H9 (cell line): ENCODE measurements around the gene MICAL2. TPM values are rescaled to one million over a fixed set of nuclear protein-coding genes. Genes with fewer than 3 reads are reported as not detected.

Experiments used
- DNase-seq: peaks from one replicate; pipeline ENCODE4 v3.0.0-alpha.2; 2017
- H2AFZ ChIP-seq: one replicate; pipeline ENCODE4 v1.6.1; 2013; ENCODE audit warnings: mild to moderate bottlenecking, low read length, control low read depth, moderate library complexity
- H2AK5ac ChIP-seq: 2 replicates; pipeline ENCODE4 v1.6.1; 2013; ENCODE audit warnings: low read length, control low read depth, mixed read lengths; ENCODE audit not compliant: insufficient read length
- H2BK120ac ChIP-seq: one replicate; pipeline ENCODE4 v1.6.1; 2013; ENCODE audit warnings: low read depth, mild to moderate bottlenecking, low read length, control low read depth, inconsistent platforms; ENCODE audit not compliant: poor library complexity, severe bottlenecking
- H2BK12ac ChIP-seq: 2 replicates; pipeline ENCODE4 v1.6.1; 2013; ENCODE audit warnings: low read length, control low read depth, mixed read lengths, low read depth; ENCODE audit not compliant: insufficient read length
- H2BK15ac ChIP-seq: 2 replicates; pipeline ENCODE4 v1.6.1; 2013; ENCODE audit warnings: low read depth, low read length, control low read depth
- H2BK20ac ChIP-seq: one replicate; pipeline ENCODE4 v1.6.1; 2013; ENCODE audit warnings: low read depth, mild to moderate bottlenecking, low read length, control low read depth, inconsistent platforms; ENCODE audit not compliant: poor library complexity, severe bottlenecking
- H2BK5ac ChIP-seq: 2 replicates; pipeline ENCODE4 v1.6.1; 2013; ENCODE audit warnings: low read length, control low read depth, mixed read lengths; ENCODE audit not compliant: insufficient read length
- H3K14ac ChIP-seq: 2 replicates; pipeline ENCODE4 v1.6.1; 2013; ENCODE audit warnings: low read length, control low read depth; ENCODE audit not compliant: insufficient read depth
- H3K18ac ChIP-seq: 2 replicates; pipeline ENCODE4 v1.6.1; 2013; ENCODE audit warnings: low read depth, mild to moderate bottlenecking, mixed read lengths, low read length, control low read depth; ENCODE audit not compliant: insufficient read length
- H3K23ac ChIP-seq: 2 replicates; pipeline ENCODE4 v1.6.1; 2013; ENCODE audit warnings: low read length, control low read depth, mixed read lengths, low read depth; ENCODE audit not compliant: insufficient read length
- H3K23me2 ChIP-seq: 2 replicates; pipeline ENCODE4 v1.6.1; 2013; ENCODE audit warnings: low read depth, mild to moderate bottlenecking, mixed read lengths, low read length, control low read depth; ENCODE audit not compliant: insufficient read length, poor library complexity, severe bottlenecking
- H3K27ac ChIP-seq: 2 replicates; pipeline ENCODE4 v1.5.1; 2013; ENCODE audit warnings: low read length, control low read depth, mixed read lengths, low read depth; ENCODE audit not compliant: insufficient read length
- H3K27me3 ChIP-seq: 2 replicates; pipeline ENCODE4 v1.6.1; 2013; ENCODE audit warnings: low read length, control low read depth, inconsistent platforms; ENCODE audit not compliant: insufficient read depth
- H3K4ac ChIP-seq: 2 replicates; pipeline ENCODE4 v1.6.1; 2013; ENCODE audit warnings: low read depth, mild to moderate bottlenecking, control low read depth, inconsistent platforms, low read length, moderate library complexity
- H3K4me1 ChIP-seq: 2 replicates; pipeline ENCODE4 v1.6.1; 2013; ENCODE audit warnings: low read length, control low read depth, inconsistent platforms; ENCODE audit not compliant: insufficient read depth
- H3K4me2 ChIP-seq: 2 replicates; pipeline ENCODE4 v1.6.1; 2013; ENCODE audit warnings: low read length, control low read depth, mixed read lengths; ENCODE audit not compliant: insufficient read length, insufficient read depth
- H3K56ac ChIP-seq: 2 replicates; pipeline ENCODE4 v1.6.1; 2013; ENCODE audit warnings: low read depth, mild to moderate bottlenecking, mixed read lengths, low read length, control low read depth; ENCODE audit not compliant: insufficient read length
- H3K79me1 ChIP-seq: 2 replicates; pipeline ENCODE4 v1.6.1; 2013; ENCODE audit warnings: low read depth, mild to moderate bottlenecking, moderate library complexity, low read length, control low read depth, inconsistent platforms; ENCODE audit not compliant: insufficient read depth, poor library complexity, severe bottlenecking
- H3K79me2 ChIP-seq: 2 replicates; pipeline ENCODE4 v1.6.1; 2013; ENCODE audit warnings: low read length, control low read depth, inconsistent platforms; ENCODE audit not compliant: insufficient read depth
- H3K9ac ChIP-seq: 2 replicates; pipeline ENCODE4 v1.6.1; 2013; ENCODE audit warnings: low read length, control low read depth, mixed read lengths; ENCODE audit not compliant: insufficient read length; ENCODE audit errors: extremely low read depth
- H3K9me3 ChIP-seq: one replicate; pipeline ENCODE4 v1.6.1; 2013; ENCODE audit warnings: low read depth, low read length, inconsistent platforms; ENCODE audit not compliant: control insufficient read depth
- H3T11ph ChIP-seq: one replicate; pipeline ENCODE4 v1.6.1; 2013; ENCODE audit warnings: mild to moderate bottlenecking, low read length, control low read depth, inconsistent platforms
- H4K20me1 ChIP-seq: one replicate; pipeline ENCODE4 v1.6.1; 2013; ENCODE audit not compliant: control insufficient read depth, insufficient read length, insufficient read depth
- H4K5ac ChIP-seq: 2 replicates; pipeline ENCODE4 v1.6.1; 2013; ENCODE audit warnings: low read depth, mild to moderate bottlenecking, mixed read lengths, low read length, control low read depth; ENCODE audit not compliant: insufficient read length
- H4K8ac ChIP-seq: replicated peaks from 2 replicates; pipeline ENCODE4 v1.6.1; 2013; ENCODE audit warnings: low read length, control low read depth, mixed read lengths, low read depth; ENCODE audit not compliant: insufficient read length
- H4K91ac ChIP-seq: 2 replicates; pipeline ENCODE4 v1.6.1; 2013; ENCODE audit warnings: low read depth, mild to moderate bottlenecking, moderate library complexity, mixed read lengths, low read length, control low read depth; ENCODE audit not compliant: insufficient read length
- H3K27ac Mint-ChIP-seq, 3 experiments: 2 replicates in 2 of 3; 3 replicates in 1 of 3; pipeline ENCODE4 v1.8.0; 2020 to 2021; ENCODE audit warnings: mixed read lengths in 3 of 3, mild to moderate bottlenecking in 1 of 3, moderate library complexity in 1 of 3
- H3K27me3 Mint-ChIP-seq: 2 replicates; pipeline ENCODE4 v1.8.0; 2021; ENCODE audit warnings: low read depth, mild to moderate bottlenecking, moderate library complexity, mixed read lengths
- H3K36me3 Mint-ChIP-seq, 3 experiments: 2 replicates in 2 of 3; 3 replicates in 1 of 3; pipeline ENCODE4 v1.8.0; 2020 to 2021; ENCODE audit warnings: low read depth in 3 of 3, mixed read lengths in 3 of 3; ENCODE audit not compliant: insufficient read depth in 1 of 3
- H3K4me1 Mint-ChIP-seq, 2 experiments: 2 replicates each; pipeline ENCODE4 v1.8.0; 2020; ENCODE audit warnings: mixed read lengths in 2 of 2
- H3K4me3 Mint-ChIP-seq, 2 experiments: 2 replicates in 1 of 2; 3 replicates in 1 of 2; pipeline ENCODE4 v1.8.0; 2020 to 2021; ENCODE audit warnings: mild to moderate bottlenecking in 2 of 2, mixed read lengths in 2 of 2, moderate library complexity in 1 of 2
- H3K9me3 Mint-ChIP-seq, 2 experiments: 2 replicates in 1 of 2; 3 replicates in 1 of 2; pipeline ENCODE4 v1.8.0; 2020; ENCODE audit warnings: mild to moderate bottlenecking in 2 of 2, mixed read lengths in 2 of 2, moderate library complexity in 1 of 2
- WGBS: extraction: QIAGEN DNeasy Blood & Tissue Kit; methylation state at CpG from one replicate; pipeline ENCODE4 v1.1.7; 2013; ENCODE audit warnings: missing lambda C conversion rate, low lambda C conversion rate, mixed read lengths; ENCODE audit not compliant: insufficient read length; ENCODE audit errors: extremely low coverage; 5-methylcytosine and 5-hydroxymethylcytosine counted together
- total RNA-seq: library from RNA; stranded (reverse); gene quantifications from 2 replicates; pipeline ENCODE4 v1.2.1, GENCODE V29; 2021
- TF ChIP-seq, protein P1 (sequence below): fragments of 200-600 bp; sonication (generic); conservative IDR thresholded peaks from 3 replicates; pipeline ENCODE4 v1.8.0; 2021; ENCODE audit warnings: antibody characterized with exemption, mild to moderate bottlenecking

Gene MICAL2
- total RNA-seq, 1 experiment from 2014 or later, result 4.7 TPM

DNA sequence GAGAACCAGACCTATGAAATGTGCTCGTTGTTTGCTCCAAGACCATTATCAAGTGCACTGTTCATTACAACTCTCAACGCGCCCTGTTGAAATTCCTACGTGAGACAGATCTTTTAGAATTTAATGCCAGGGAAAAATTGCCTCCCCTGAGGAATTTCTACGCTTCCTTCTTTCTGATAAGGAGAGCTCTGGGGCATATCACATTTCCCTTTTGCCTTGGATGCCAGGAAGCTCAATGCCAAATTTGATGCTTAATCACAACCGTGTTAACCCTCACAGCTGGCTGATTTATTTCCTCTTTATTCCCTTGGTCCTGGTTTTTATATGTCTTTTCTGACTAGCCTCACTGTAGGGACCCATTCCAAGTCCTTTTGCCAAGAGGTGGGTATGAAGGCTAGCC is 109.4 kb downstream of the MICAL2 start:
- Histone ChIP-seq H2BK20ac (no peak overlapping the region), H2BK120ac (no peak overlapping the region), H4K5ac (no peak overlapping the region), H3K79me1 (no peaks in the 10 kb centered on the region), H3K4me1 (no peaks in the 10 kb centered on the region), H3K27ac (no peak overlapping the region), H3K56ac (no peak overlapping the region), H3K23ac (no peak overlapping the region), H2AFZ (no peak overlapping the region), H4K8ac (no peak overlapping the region), H4K20me1 (no peaks in the 10 kb centered on the region), H3K23me2 (no peaks in the 10 kb centered on the region), H3K4me2 (no peak overlapping the region), H3K9me3 (no peaks in the 10 kb centered on the region), H3K4ac (no peak overlapping the region), H3K18ac (no peak overlapping the region), H2BK5ac (no peak overlapping the region), H2BK12ac (no peak overlapping the region), H3K9ac (no peak overlapping the region), H3K27me3 (no peaks in the 10 kb centered on the region), H3T11ph (no peak overlapping the region), H3K79me2 (no peaks in the 10 kb centered on the region), H4K91ac (no peak overlapping the region), H2AK5ac (no peak overlapping the region), H2BK15ac (no peak overlapping the region), H3K14ac (no peak overlapping the region)
- H3K36me3 Mint-ChIP-seq, result no peaks in the 10 kb centered on the region
- H3K4me3 Mint-ChIP-seq, result no peak overlapping the region
- DNase-seq, result no peak
- TF ChIP-seq, protein P1, sequence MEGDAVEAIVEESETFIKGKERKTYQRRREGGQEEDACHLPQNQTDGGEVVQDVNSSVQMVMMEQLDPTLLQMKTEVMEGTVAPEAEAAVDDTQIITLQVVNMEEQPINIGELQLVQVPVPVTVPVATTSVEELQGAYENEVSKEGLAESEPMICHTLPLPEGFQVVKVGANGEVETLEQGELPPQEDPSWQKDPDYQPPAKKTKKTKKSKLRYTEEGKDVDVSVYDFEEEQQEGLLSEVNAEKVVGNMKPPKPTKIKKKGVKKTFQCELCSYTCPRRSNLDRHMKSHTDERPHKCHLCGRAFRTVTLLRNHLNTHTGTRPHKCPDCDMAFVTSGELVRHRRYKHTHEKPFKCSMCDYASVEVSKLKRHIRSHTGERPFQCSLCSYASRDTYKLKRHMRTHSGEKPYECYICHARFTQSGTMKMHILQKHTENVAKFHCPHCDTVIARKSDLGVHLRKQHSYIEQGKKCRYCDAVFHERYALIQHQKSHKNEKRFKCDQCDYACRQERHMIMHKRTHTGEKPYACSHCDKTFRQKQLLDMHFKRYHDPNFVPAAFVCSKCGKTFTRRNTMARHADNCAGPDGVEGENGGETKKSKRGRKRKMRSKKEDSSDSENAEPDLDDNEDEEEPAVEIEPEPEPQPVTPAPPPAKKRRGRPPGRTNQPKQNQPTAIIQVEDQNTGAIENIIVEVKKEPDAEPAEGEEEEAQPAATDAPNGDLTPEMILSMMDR, result no peak
- no peaks in the 10 kb centered on the region for H3K9me3 Mint-ChIP-seq
- no peak overlapping the region for H3K27ac Mint-ChIP-seq
- peaks cover 9% of the 10 kb centered on the region for H3K27me3 Mint-ChIP-seq
- WGBS, result no CpG with 5 or more reads among the region's 6 CpGs
- H3K4me1 Mint-ChIP-seq, result peaks cover 8 to 18% of the 10 kb centered on the region in 2 experiments
